NCI-H1092 treated with DMSO at 0.1 percent for 48 hours (cell line): ENCODE results near the gene P2RY6.

ENCODE experiments used
- DNase-seq: peaks from one replicate; lab custom pipeline; 2025; lab: John Stamatoyannopoulos, UW

Gene P2RY6

DNA sequence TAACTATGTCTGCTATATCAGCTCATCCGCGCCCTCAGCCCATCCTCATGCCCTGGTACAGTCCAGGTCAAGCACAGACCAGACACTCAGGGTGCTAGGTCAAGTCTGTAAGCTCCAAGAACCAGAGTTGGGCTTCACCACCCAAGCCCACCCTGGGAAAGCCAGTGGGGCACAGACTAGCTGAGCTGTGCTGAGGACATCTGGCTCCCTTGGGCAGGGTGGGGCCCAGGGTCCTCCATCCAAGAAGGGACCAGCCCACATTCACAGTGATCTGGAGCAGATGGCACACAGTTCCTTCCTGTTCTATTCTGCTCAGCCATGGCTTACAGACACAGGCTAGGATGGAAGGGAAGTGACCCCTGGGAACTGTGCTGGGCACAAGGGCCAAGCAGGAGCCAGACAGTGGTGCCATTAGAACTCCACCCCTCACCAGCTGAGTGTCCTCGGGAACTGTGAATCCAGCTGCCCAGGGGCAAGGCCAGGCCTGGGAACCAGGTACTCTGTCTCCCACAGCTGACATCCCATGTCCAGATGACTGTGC lies 9.1 kb downstream of the P2RY6 start:
- no peak for DNase-seq

GRCh38 chr11:73281796-73282660 lies 9.9 kb downstream of the P2RY6 start:
- DNase-seq, result no peak

GRCh38 chr11:73283276-73284000 lies 11.3 kb downstream of the P2RY6 start:
- DNase-seq, result no peak

DNA sequence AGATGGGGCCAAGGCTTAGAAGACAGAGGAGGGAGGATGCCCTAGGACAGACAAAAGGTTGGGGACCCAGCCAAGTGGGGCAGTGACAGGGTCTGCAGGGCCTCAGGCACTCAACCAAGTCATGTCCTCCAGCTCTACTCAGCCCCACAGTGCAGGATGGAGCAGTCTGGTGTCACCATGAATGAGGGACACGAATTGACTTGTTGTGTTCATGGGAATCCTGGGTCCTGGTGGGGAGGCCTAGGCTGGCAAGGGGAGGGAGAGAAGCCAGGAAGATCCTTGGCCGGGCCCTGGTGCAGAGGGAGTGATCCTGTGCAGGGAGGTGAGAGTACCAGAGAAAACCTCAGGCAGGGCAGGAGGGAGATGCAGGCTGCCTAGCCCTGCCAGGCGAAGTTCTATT lies 12.0 kb downstream of the P2RY6 start:
- no peak for DNase-seq

- DNase-seq, result no peak
Observed at GRCh38 chr11:73285721-73286120, 13.6 kb downstream of the P2RY6 start.

DNA sequence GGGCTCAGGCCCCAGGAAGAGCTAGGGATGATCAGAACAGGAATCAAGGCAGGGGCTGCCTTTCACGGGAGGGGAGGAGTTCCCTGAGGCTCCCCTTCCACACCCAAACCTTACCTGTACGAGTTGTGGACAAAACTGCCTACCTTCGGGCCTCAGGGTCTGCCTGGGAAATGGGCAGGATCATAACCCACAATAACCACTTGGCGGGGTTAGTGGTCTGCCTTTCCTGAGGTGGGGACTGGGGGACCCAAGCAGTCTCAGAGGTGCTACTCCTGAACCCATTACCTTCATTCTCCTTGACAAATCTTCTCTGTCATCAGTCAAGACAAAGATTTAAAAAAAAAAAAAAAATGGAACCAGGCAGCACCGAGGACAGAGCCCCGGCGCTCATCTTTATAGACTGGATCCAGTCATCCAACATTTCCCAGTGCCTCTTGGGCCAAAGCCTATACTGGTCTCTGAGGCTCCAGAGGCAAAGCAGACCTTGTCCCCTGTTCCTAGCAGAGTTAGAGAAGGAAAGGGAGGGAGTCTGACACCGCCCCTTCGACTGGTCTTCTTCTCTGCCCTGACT lies 14.2 kb downstream of the P2RY6 start:
- DNase-seq, result no peak

- DNase-seq, result no peak
Observed at GRCh38 chr11:73287400-73288101, 15.4 kb downstream of the P2RY6 start.

- no peak for DNase-seq
Observed at GRCh38 chr11:73288192-73288872, 16.2 kb downstream of the P2RY6 start.

DNA sequence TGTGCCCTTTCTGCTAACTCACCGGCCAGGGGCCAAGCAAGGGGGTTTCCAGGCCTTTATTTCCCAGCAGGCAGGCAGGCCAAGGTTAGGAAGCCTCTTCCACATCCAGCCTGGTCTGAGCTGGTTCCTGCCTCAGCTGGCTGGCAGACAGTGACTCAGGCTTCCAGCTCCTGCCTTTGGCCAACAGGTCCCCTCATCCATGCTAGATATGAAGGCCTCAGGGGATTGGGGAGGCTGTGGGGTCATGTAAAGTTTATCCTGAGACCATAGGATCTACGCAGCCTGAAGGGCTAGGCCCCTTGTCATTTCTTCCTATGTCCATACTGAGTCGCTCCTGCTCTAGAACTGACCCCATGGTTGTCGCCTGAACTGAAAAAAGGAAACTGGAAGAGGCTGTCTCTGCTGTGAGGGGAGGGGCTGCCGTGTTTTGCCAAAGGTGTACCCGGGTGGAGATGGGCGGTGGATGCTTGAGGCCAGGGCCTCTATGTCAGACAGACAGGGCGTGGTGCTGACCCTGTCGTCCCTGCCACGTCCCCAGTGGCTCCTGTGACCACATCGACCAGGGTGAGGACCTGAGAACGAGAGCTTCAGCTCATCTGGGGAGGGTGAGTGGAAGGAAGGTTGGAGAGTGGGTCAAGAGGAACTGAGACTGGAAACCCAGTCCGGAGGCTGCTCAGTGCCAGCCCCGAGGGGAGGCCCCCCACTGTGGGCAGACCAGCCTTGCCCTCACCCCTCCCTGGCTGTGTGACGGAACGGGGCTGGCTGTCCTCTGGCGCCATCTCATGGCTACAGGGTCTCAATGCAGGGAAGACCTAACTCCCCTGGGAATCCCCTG lies 17.0 kb downstream of the P2RY6 start:
- peak; percentile 59 for DNase-seq

DNA sequence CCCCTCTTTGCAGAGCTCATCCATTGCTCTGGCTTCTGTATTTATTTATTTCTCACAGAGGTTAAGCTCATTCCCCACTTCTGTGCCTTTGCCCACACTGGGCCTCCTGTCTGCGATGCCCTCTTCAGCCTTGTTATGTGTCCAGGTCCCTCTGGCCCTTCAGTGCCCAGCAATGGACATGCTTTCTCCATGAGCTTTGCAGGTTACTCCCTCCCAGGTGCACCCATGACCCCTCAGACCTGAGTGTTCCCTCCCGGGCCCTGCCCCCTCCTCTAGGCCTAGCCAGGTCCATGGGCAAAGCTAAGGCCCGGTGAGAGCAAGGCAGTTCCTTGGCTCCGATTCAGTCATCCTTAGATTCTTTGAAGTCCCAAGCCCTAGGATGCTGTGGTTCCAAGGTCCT lies 18.4 kb downstream of the P2RY6 start:
- DNase-seq, result no peak

- DNase-seq, result no peak
Observed at GRCh38 chr11:73291196-73291595, 19.1 kb downstream of the P2RY6 start.

GRCh38 chr11:73291781-73292524 lies 19.8 kb downstream of the P2RY6 start:
- no peak for DNase-seq

DNA sequence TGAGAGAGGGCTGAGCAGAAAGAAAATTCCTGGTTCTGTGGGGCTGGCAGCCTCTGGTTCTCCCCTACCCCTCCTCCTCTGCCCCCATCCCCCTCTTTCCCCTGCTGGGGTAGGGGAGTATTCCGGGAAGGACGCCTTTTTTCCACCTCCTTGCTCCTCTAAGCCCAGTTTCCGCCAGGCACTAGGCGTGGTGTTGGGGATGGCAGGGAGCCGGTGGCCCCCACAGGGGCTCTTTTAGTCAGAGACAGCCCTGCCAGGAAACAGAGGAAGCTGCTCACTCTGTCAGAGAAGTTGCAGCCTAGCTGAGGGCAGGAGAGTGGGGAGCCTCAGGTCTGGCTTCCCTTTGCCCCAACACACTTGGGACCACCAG lies 20.4 kb downstream of the P2RY6 start:
- DNase-seq, result no peak

DNA sequence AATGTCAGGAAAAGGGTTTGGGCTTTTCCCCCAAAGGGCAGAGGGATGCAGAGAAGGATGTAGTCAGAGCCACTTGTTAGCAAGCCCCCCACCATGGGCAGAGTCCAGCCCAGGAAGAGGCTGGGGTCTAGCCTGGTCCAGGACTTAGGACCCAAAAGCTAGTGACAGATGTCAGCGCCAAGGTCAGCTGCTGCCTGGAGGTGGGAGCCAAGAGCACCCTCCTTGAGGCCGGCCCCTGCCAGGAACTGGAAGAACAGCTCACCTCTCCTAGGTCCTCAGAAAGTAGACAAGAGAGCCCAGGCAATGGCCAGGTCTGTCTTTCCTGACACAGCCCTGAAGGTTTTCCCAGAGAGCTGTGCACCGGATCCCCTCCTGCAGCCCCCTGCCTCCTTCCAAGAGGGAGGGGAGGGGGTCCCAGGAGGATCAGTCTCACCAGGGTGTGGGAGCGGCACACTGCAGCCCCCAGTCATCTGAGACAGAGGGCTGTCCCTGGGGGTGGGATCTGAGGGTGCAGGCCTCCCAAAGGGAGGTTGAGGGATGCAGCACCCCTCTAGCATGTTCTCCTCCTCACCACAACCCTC lies 21.3 kb downstream of the P2RY6 start:
- DNase-seq, result no peak

- DNase-seq, result no peak
Observed at GRCh38 chr11:73294604-73295003, 22.5 kb downstream of the P2RY6 start.

DNA sequence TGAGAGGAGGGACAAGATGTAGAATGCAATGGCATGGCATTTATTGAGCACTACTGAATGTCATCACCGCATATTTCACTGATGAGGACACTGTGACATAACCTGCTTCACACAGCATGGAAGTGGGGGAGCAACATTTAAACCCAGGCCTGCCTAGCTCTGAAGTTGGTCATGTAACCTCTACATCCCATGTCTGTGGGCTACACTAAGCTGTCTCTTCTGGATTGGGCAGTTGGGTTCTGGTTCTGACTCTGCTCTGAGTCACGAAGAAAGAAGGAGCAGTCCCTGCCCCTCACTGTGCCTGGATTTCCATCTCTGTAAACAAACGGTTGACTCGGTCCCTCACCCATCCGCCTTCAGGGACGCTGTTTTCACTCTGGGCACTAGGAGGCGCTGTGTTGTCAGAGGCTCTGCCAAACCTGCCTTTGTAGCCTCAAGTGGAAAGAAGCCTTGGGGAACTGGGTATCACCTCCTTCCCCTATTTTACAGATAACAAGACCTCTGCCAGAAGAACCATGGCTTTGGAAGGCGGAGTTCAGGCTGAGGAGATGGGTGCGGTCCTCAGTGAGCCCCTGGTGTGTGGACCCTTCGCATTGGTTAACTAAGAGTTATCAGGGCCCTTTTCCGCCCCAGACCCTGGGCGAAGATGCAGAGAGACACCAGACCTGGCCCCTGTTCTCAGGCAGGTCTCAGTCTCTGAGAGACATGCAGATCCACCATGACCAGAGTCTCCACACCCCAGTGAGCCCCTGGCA lies 23.3 kb downstream of the P2RY6 start:
- peak; percentile 28 for DNase-seq

DNA sequence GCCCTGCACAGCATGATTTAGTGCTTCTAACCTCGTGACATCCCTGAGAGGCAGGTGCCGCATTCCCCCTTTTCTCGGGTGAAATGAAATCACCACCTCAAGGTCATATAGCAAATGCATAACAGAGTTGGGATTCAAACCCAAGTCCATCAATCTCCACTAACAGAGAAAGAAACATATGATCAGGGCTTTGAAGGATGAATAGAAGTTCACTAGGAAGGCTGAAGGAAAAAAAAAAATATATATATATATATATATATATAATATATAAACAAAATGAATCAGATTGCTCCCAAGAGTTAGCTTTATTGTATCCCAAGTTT lies 23.8 kb downstream of the P2RY6 start:
- no peak for DNase-seq

GRCh38 chr11:73296501-73297230 lies 24.5 kb downstream of the P2RY6 start:
- DNase-seq, result no peak
